Measurements from ENCODE around the gene TTC1.

TTC1 gene

GRCh38 chr5:160090059-160090458 lies 81.1 kb downstream of the TTC1 start:
- DNase-seq, result no peak

GRCh38 chr5:160092514-160092913 lies 83.6 kb downstream of the TTC1 start:
- no peak for DNase-seq

GRCh38 chr5:160092960-160093707 lies 84.2 kb downstream of the TTC1 start:
- no peak for DNase-seq

GRCh38 chr5:160096178-160096577 lies 87.2 kb downstream of the TTC1 start:
- no peak for DNase-seq

- DNase-seq, result no peak
Measured at GRCh38 chr5:160097991-160098390, 89.1 kb downstream of the TTC1 start.

- DNase-seq, result no peak
Measured at GRCh38 chr5:160105686-160106360, 96.9 kb downstream of the TTC1 start.

- no peak for DNase-seq
Measured at GRCh38 chr5:160108124-160108523, 99.2 kb downstream of the TTC1 start.
